SK-N-SH (cell line): Measurements from ENCODE around the gene OTOR. TPM values are rescaled to one million over a fixed set of nuclear protein-coding genes. Genes with fewer than 3 reads are reported as not detected.

Experiments used
- CTCF ChIA-PET: fragments of 300-600, 350-600 bp; formaldehyde crosslinking; extraction: SDS; loops from one replicate; lab custom pipeline; 2021; lab: Yijun Ruan, JAX
- POLR2A ChIA-PET: fragments of 350-600 bp; sonication (Branson Sonifier 250); formaldehyde crosslinking; extraction: SDS; loops from one replicate; lab custom pipeline; 2020; ENCODE audit warnings: antibody characterized with exemption, inconsistent platforms; lab: Yijun Ruan, JAX
- DNase-seq: peaks from one replicate; pipeline ENCODE4 v3.0.0; 2012
- H2AFZ ChIP-seq: fragments of 200-600 bp; sonication (generic); 2 replicates; pipeline ENCODE4 v1.8.1; 2016; ENCODE audit warnings: antibody characterized with exemption, mild to moderate bottlenecking, low read depth
- H3F3A ChIP-seq: fragments of 200-600 bp; sonication (generic); replicated peaks from 2 replicates; pipeline ENCODE3; 2016; ENCODE audit warnings: antibody characterized with exemption, mild to moderate bottlenecking; ENCODE audit not compliant: insufficient read depth
- H3K27ac ChIP-seq, 2 experiments: fragments of 200-500 bp in 1 of 2; fragments of 200-600 bp in 1 of 2; sonication (Bioruptor generic) in 1 of 2; sonication (generic), shearing (Covaris generic) in 1 of 2; 2 replicates each; pipeline versions ENCODE4 v1.5.1 to v1.6.1; 2014 to 2016; ENCODE audit warnings: low read depth in 2 of 2, inconsistent platforms in 1 of 2, low read length in 1 of 2, mild to moderate bottlenecking in 1 of 2, mixed read lengths in 1 of 2
- H3K27me3 ChIP-seq: fragments of 200-600 bp; sonication (generic), shearing (Covaris generic); 2 replicates; pipeline ENCODE4 v1.6.1; 2016; ENCODE audit warnings: mixed run types; ENCODE audit not compliant: insufficient read depth
- H3K36me3 ChIP-seq, 2 experiments: fragments of 200-500 bp in 1 of 2; fragments of 200-600 bp in 1 of 2; sonication (Bioruptor generic) in 1 of 2; sonication (generic) in 1 of 2; replicated peaks in 1 of 2; 2 replicates each; pipeline versions ENCODE3 to v1.5.1; 2014 to 2016; ENCODE audit warnings: low read length in 1 of 2, mild to moderate bottlenecking in 1 of 2; ENCODE audit not compliant: insufficient read depth in 2 of 2, control insufficient read depth in 1 of 2
- H3K4me1 ChIP-seq, 2 experiments: fragments of 200-500 bp in 1 of 2; fragments of 200-600 bp in 1 of 2; sonication (Bioruptor generic) in 1 of 2; sonication (generic), shearing (Covaris generic) in 1 of 2; 2 replicates each; pipeline versions ENCODE4 v1.5.1 to v1.6.1; 2014 to 2016; ENCODE audit warnings: low read depth in 1 of 2, low read length in 1 of 2, mixed run types in 1 of 2; ENCODE audit not compliant: insufficient read depth in 2 of 2, control insufficient read depth in 1 of 2
- H3K4me2 ChIP-seq: fragments of 200-600 bp; sonication (generic), shearing (Covaris generic); 2 replicates; pipeline ENCODE4 v1.6.1; 2017; ENCODE audit warnings: mixed run types
- H3K4me3 ChIP-seq, 2 experiments: fragments of 200-500 bp in 1 of 2; fragments of 200-600 bp in 1 of 2; sonication (Bioruptor generic) in 1 of 2; sonication (generic), shearing (Covaris generic) in 1 of 2; 2 replicates each; pipeline versions ENCODE4 v1.5.1 to v1.8.1; 2014 to 2016; ENCODE audit warnings: low read depth in 2 of 2, inconsistent platforms in 1 of 2, low read length in 1 of 2, mild to moderate bottlenecking in 1 of 2, mixed read lengths in 1 of 2, moderate library complexity in 1 of 2
- H3K79me2 ChIP-seq: fragments of 200-600 bp; sonication (generic); 2 replicates; pipeline ENCODE4 v1.8.1; 2017; ENCODE audit warnings: mild to moderate bottlenecking; ENCODE audit not compliant: insufficient read depth
- H3K9ac ChIP-seq: fragments of 200-600 bp; sonication (generic); 2 replicates; pipeline ENCODE4 v1.6.1; 2017; ENCODE audit warnings: mixed run types
- H3K9me2 ChIP-seq: fragments of 200-600 bp; sonication (generic); 2 replicates; pipeline ENCODE4 v1.6.1; 2017; ENCODE audit warnings: mixed run types
- H3K9me3 ChIP-seq: fragments of 200-600 bp; sonication (generic); 2 replicates; pipeline ENCODE4 v1.6.1; 2017; ENCODE audit warnings: mixed run types, mild to moderate bottlenecking, moderate library complexity
- H4K20me1 ChIP-seq: fragments of 200-600 bp; sonication (generic); 2 replicates; pipeline ENCODE4 v1.6.1; 2017; ENCODE audit warnings: mild to moderate bottlenecking, mixed run types; ENCODE audit not compliant: insufficient read depth
- CHD2 ChIP-seq: fragments of 150-350 bp; IDR thresholded peaks from 2 replicates; pipeline ENCODE4 v1.6.1; 2018; ENCODE audit warnings: low read length; ENCODE audit not compliant: partially characterized antibody
- ELF1 ChIP-seq: IDR thresholded peaks from 2 replicates; pipeline ENCODE4 v1.4.0; 2012
- EZH2phosphoT487 ChIP-seq: fragments of 200-600 bp; sonication (generic); IDR thresholded peaks from 2 replicates; pipeline ENCODE4 v1.6.1; 2017; ENCODE audit warnings: low read depth, mixed run types, mild to moderate bottlenecking, antibody characterized with exemption, moderate library complexity, borderline replicate concordance
- FOSL2 ChIP-seq: IDR thresholded peaks from 2 replicates; pipeline ENCODE4 v1.4.0; 2012; ENCODE audit warnings: low read depth, mild to moderate bottlenecking, moderate library complexity, borderline replicate concordance
- FOXJ3 ChIP-seq: sonication (generic); formaldehyde crosslinking; IDR thresholded peaks from 2 replicates; pipeline ENCODE4 v1.5.1; 2020; ENCODE audit warnings: mild to moderate bottlenecking, missing genetic modification reagents
- FOXM1 ChIP-seq: IDR thresholded peaks from 2 replicates; pipeline ENCODE4 v1.4.0; 2012; ENCODE audit warnings: low read depth, mild to moderate bottlenecking
- GABPA ChIP-seq: IDR thresholded peaks from 2 replicates; pipeline ENCODE4 v1.4.0; 2012; ENCODE audit warnings: low read depth, mild to moderate bottlenecking
- GATA2 ChIP-seq: sonication (generic); formaldehyde crosslinking; IDR thresholded peaks from 2 replicates; pipeline ENCODE4 v1.5.0; 2020; ENCODE audit warnings: mild to moderate bottlenecking, missing genetic modification reagents
- IRF3 ChIP-seq: fragments of 150-350 bp; IDR thresholded peaks from 2 replicates; pipeline ENCODE4 v1.6.1; 2016; ENCODE audit warnings: mild to moderate bottlenecking, low read depth, low read length
- JUND ChIP-seq: IDR thresholded peaks from 2 replicates; pipeline ENCODE4 v1.4.0; 2012
- MEF2A ChIP-seq: IDR thresholded peaks from 2 replicates; pipeline ENCODE4 v1.4.0; 2012; ENCODE audit warnings: low read depth, borderline replicate concordance
- NFIC ChIP-seq: IDR thresholded peaks from 2 replicates; pipeline ENCODE4 v1.4.0; 2012; ENCODE audit warnings: borderline replicate concordance
- NRF1 ChIP-seq: IDR thresholded peaks from 2 replicates; pipeline ENCODE4 v1.6.1; 2012; ENCODE audit warnings: low read depth, mild to moderate bottlenecking, low read length
- POLR2AphosphoS5 ChIP-seq: IDR thresholded peaks from 2 replicates; pipeline ENCODE4 v1.6.1; 2012; ENCODE audit warnings: low read depth, low read length
- RAD21 ChIP-seq: IDR thresholded peaks from 2 replicates; pipeline ENCODE4 v1.6.1; 2012; ENCODE audit warnings: mild to moderate bottlenecking, low read length
- RXRA ChIP-seq: IDR thresholded peaks from 2 replicates; pipeline ENCODE4 v1.4.0; 2012; ENCODE audit warnings: low read depth, mild to moderate bottlenecking, borderline replicate concordance
- SMC3 ChIP-seq: IDR thresholded peaks from 2 replicates; pipeline ENCODE4 v1.6.1; 2012; ENCODE audit warnings: low read depth, low read length, improper control_type of control experiment
- TAF1 ChIP-seq: IDR thresholded peaks from 2 replicates; pipeline ENCODE4 v1.6.1; 2012; ENCODE audit warnings: low read depth, mild to moderate bottlenecking, low read length, moderate library complexity, borderline replicate concordance
- TCF12 ChIP-seq: IDR thresholded peaks from 2 replicates; pipeline ENCODE4 v1.4.0; 2012
- TEAD4 ChIP-seq: IDR thresholded peaks from 2 replicates; pipeline ENCODE4 v1.4.0; 2012; ENCODE audit warnings: mild to moderate bottlenecking, borderline replicate concordance; ENCODE audit not compliant: insufficient read depth
- YY1 ChIP-seq: IDR thresholded peaks from 2 replicates; pipeline ENCODE4 v1.4.0; 2012; ENCODE audit warnings: low read depth, mild to moderate bottlenecking
- WGBS: methylation state at CpG from one replicate; pipeline ENCODE4 v1.1.6; 2017; ENCODE audit warnings: low lambda C conversion rate; 5-methylcytosine and 5-hydroxymethylcytosine counted together
- polyA plus RNA-seq, 3 experiments: library from polyadenylated mRNA; depleted of rRNA; stranded (reverse); fragments of >200 nt; gene quantifications; 2 replicates each; pipeline ENCODE4 v1.2.3, GENCODE V29; 2012
- TF ChIP-seq, protein P1 (sequence below): IDR thresholded peaks from 2 replicates; pipeline ENCODE4 v1.4.0; 2012; ENCODE audit warnings: low read depth, borderline replicate concordance
- TF ChIP-seq, protein P2 (sequence below): IDR thresholded peaks from 2 replicates; pipeline ENCODE4; 2012
- TF ChIP-seq, protein P3 (sequence below): fragments of 150-350 bp; IDR thresholded peaks from 2 replicates; pipeline ENCODE4 v1.6.1; 2017; ENCODE audit warnings: antibody characterized with exemption, low read length, low read depth, borderline replicate concordance
- TF ChIP-seq, protein P4 (sequence below): IDR thresholded peaks from 2 replicates; pipeline ENCODE4 v1.4.0; 2012; ENCODE audit warnings: low read depth, borderline replicate concordance

Gene OTOR
- polyA plus RNA-seq, 1 of the 3 experiments (the other 2 are of a cell fraction): not detected

DNA sequence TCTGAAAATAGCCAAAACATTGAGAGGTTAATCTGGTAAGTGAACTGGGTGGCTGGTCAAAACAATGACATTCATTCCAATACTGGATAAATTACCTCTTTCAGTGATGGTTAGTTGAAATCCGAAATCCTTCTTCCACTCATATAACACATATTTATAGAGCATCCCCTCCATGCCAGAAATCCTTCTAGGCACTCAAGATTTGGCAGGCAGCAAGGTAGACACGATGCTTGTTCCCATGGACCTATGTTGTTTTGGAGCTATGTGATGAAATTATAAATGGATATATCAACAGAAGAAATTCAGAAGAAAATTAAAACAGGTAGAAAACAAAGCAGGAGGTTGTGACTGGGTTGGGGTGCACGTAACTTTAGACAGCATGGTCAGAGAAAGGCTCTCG, 44.6 kb upstream of the OTOR start:
- no peak overlapping the region for H3K4me2 ChIP-seq
- TF ChIP-seq SMC3: no peak
- no peak for TF ChIP-seq IRF3
- TF ChIP-seq, protein P1, sequence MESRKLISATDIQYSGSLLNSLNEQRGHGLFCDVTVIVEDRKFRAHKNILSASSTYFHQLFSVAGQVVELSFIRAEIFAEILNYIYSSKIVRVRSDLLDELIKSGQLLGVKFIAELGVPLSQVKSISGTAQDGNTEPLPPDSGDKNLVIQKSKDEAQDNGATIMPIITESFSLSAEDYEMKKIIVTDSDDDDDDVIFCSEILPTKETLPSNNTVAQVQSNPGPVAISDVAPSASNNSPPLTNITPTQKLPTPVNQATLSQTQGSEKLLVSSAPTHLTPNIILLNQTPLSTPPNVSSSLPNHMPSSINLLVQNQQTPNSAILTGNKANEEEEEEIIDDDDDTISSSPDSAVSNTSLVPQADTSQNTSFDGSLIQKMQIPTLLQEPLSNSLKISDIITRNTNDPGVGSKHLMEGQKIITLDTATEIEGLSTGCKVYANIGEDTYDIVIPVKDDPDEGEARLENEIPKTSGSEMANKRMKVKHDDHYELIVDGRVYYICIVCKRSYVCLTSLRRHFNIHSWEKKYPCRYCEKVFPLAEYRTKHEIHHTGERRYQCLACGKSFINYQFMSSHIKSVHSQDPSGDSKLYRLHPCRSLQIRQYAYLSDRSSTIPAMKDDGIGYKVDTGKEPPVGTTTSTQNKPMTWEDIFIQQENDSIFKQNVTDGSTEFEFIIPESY: no peak
- TF ChIP-seq, protein P2, sequence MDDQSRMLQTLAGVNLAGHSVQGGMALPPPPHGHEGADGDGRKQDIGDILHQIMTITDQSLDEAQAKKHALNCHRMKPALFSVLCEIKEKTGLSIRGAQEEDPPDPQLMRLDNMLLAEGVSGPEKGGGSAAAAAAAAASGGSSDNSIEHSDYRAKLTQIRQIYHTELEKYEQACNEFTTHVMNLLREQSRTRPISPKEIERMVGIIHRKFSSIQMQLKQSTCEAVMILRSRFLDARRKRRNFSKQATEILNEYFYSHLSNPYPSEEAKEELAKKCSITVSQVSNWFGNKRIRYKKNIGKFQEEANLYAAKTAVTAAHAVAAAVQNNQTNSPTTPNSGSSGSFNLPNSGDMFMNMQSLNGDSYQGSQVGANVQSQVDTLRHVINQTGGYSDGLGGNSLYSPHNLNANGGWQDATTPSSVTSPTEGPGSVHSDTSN: no peak
- TF ChIP-seq POLR2AphosphoS5: no peak
- TF ChIP-seq EZH2phosphoT487: no peak
- TF ChIP-seq GATA2 (CRISPR knock-in tag): no peak
- TF ChIP-seq CHD2: no peak
- TF ChIP-seq TCF12: no peak
- TF ChIP-seq ELF1: no peak
- TF ChIP-seq JUND: no peak
- no peak for TF ChIP-seq NFIC
- TF ChIP-seq YY1: no peak
- no peak for TF ChIP-seq FOXJ3 (CRISPR knock-in tag)
- no peak for TF ChIP-seq NRF1
- TF ChIP-seq FOXM1: no peak

DNA sequence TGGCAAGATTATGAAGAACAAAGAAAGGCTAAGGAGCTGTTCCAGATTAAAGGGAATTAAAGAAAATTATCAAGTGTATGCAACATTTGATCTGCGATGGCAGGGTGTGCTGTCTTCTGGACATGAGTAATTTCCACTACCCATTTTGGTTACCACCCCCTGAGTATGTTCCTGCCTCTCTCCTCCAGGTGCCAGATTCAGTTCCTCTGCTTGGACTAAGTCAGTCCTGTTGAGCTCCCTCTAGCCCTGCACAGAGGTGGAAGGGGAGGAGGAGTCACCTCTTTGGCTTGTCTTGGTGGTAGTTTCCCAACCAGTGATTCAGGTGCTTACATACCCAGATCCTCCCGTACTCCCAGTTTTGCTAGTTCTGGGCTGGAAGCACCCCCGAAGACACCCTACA, 40.5 kb upstream of the OTOR start:
- H3K9me2 ChIP-seq: no peaks in the 10 kb centered on the region
- ChIA-PET POLR2A (no interaction called here), CTCF (no interaction called here)
- H3K27ac ChIP-seq: no peak overlapping the region
- no peak overlapping the region for H3K4me2 ChIP-seq
- no peaks in the 10 kb centered on the region for H3K79me2 ChIP-seq
- no peak overlapping the region for H3K9ac ChIP-seq
- no peak overlapping the region for H2AFZ ChIP-seq
- WGBS: 23% methylated on average over 2 of the region's 3 CpGs
- no peaks in the 10 kb centered on the region for H4K20me1 ChIP-seq
- no peaks in the 10 kb centered on the region for H3K27me3 ChIP-seq
- no peak overlapping the region for H3K4me3 ChIP-seq
- H3F3A ChIP-seq: no peaks in the 10 kb centered on the region
- H3K36me3 ChIP-seq: no peaks in the 10 kb centered on the region
- DNase-seq: no peak
- H3K9me3 ChIP-seq: no peaks in the 10 kb centered on the region
- H3K4me1 ChIP-seq: no peaks in the 10 kb centered on the region
- no peak for TF ChIP-seq TCF12
- no peak for TF ChIP-seq ELF1
- no peak for TF ChIP-seq MEF2A
- TF ChIP-seq CHD2: no peak
- no peak for TF ChIP-seq POLR2AphosphoS5
- TF ChIP-seq, protein P3, sequence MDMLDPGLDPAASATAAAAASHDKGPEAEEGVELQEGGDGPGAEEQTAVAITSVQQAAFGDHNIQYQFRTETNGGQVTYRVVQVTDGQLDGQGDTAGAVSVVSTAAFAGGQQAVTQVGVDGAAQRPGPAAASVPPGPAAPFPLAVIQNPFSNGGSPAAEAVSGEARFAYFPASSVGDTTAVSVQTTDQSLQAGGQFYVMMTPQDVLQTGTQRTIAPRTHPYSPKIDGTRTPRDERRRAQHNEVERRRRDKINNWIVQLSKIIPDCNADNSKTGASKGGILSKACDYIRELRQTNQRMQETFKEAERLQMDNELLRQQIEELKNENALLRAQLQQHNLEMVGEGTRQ: no peak
- TF ChIP-seq GABPA: no peak
- TF ChIP-seq FOSL2: no peak
- TF ChIP-seq EZH2phosphoT487: no peak
- TF ChIP-seq, protein P4, sequence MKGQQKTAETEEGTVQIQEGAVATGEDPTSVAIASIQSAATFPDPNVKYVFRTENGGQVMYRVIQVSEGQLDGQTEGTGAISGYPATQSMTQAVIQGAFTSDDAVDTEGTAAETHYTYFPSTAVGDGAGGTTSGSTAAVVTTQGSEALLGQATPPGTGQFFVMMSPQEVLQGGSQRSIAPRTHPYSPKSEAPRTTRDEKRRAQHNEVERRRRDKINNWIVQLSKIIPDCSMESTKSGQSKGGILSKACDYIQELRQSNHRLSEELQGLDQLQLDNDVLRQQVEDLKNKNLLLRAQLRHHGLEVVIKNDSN: no peak
- no peak for TF ChIP-seq NRF1
- no peak for TF ChIP-seq RXRA
- TF ChIP-seq JUND: no peak
- no peak for TF ChIP-seq TEAD4
- no peak for TF ChIP-seq FOXM1
- no peak for TF ChIP-seq TAF1
- no peak for TF ChIP-seq FOXJ3 (CRISPR knock-in tag)
- TF ChIP-seq RAD21: no peak

More for the DNA sequence above, 44.6 kb upstream of the OTOR start:
- H3K79me2 ChIP-seq: no peaks in the 10 kb centered on the region
- DNase-seq: no peak
- 22% methylated on average over 4 of the region's 4 CpGs for WGBS
- no peaks in the 10 kb centered on the region for H3K36me3 ChIP-seq
- no peak overlapping the region for H3K4me3 ChIP-seq
- no peaks in the 10 kb centered on the region for H3K4me1 ChIP-seq
- ChIA-PET POLR2A (no interaction called here), CTCF (no interaction called here)
- no peak overlapping the region for H3K9ac ChIP-seq
- H4K20me1 ChIP-seq: no peaks in the 10 kb centered on the region
- H3K9me2 ChIP-seq: no peaks in the 10 kb centered on the region
- H3K9me3 ChIP-seq: no peaks in the 10 kb centered on the region
- no peak overlapping the region for H3K27ac ChIP-seq
- H2AFZ ChIP-seq: no peak overlapping the region
- H3K27me3 ChIP-seq: no peaks in the 10 kb centered on the region
- H3F3A ChIP-seq: no peaks in the 10 kb centered on the region
